Memory B cell (primary cell): Measurements from ENCODE around the gene PAM.
"Not testable (repeated sequence)": the region's sequence is repeated elsewhere in the genome, so short reads cannot be mapped to it uniquely, and the experiment has no call there.

Experiments
- ATAC-seq: fragments of 150-1000 bp; cut with Tn5 transposase; 2 replicates; pipeline ENCODE4 v1.10.0; 2021; ENCODE audit warnings: low read depth, mild to moderate bottlenecking, moderate library complexity
- DNase-seq, 2 donors: peaks; one replicate each; pipeline ENCODE4 v3.0.0; 2022; ENCODE audit warnings: low spot score in 2 of 2
- H3K27ac Mint-ChIP-seq: one replicate; pipeline ENCODE4 v1.8.0; 2022; ENCODE audit warnings: mild to moderate bottlenecking, moderate library complexity, mixed read lengths
- H3K27me3 Mint-ChIP-seq: one replicate; pipeline ENCODE4 v1.8.0; 2022; ENCODE audit warnings: mixed read lengths
- H3K36me3 Mint-ChIP-seq: one replicate; pipeline ENCODE4 v1.8.0; 2022; ENCODE audit warnings: mild to moderate bottlenecking, mixed read lengths
- H3K4me1 Mint-ChIP-seq: one replicate; pipeline ENCODE4 v1.8.0; 2022; ENCODE audit warnings: mixed read lengths
- H3K4me3 Mint-ChIP-seq: one replicate; pipeline ENCODE4 v1.8.0; 2022; ENCODE audit warnings: mild to moderate bottlenecking, moderate library complexity, mixed read lengths
- H3K9me3 Mint-ChIP-seq: one replicate; pipeline ENCODE4 v1.8.0; 2022; ENCODE audit warnings: mixed read lengths

The PAM gene

DNA sequence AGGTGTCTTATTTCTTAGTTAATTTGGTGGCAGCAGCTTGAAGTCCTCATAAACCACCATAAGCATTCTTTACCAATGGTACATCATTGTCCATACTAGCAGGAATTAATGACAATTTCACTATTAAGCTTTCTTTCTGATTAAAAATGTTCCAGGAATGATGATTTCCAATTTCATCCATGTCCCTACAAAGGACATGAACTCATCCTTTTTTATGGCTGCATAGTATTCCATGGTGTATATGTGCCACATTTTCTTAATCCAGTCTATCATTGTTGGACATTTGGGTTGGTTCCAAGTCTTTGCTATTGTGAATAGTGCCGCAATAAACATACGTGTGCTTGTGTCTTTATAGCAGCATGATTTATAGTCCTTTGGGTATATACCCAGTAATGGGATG lies 152.0 kb downstream of the PAM start:
- not testable (repeated sequence) for H3K27ac Mint-ChIP-seq, H3K4me1 Mint-ChIP-seq, H3K36me3 Mint-ChIP-seq, H3K27me3 Mint-ChIP-seq, H3K4me3 Mint-ChIP-seq, H3K9me3 Mint-ChIP-seq, ATAC-seq, DNase-seq

- DNase-seq (no peak), ATAC-seq (no peak)
- H3K27ac Mint-ChIP-seq, result no peak overlapping the region
- H3K4me3 Mint-ChIP-seq, result no peak overlapping the region
- H3K36me3 Mint-ChIP-seq, result no peaks in the 10 kb centered on the region
- H3K4me1 Mint-ChIP-seq, result no peaks in the 10 kb centered on the region
- no peaks in the 10 kb centered on the region for H3K27me3 Mint-ChIP-seq
- peaks cover 2% of the 10 kb centered on the region for H3K9me3 Mint-ChIP-seq
Observed at GRCh38 chr5:102910240-102911226, 155.4 kb downstream of the PAM start.

DNA sequence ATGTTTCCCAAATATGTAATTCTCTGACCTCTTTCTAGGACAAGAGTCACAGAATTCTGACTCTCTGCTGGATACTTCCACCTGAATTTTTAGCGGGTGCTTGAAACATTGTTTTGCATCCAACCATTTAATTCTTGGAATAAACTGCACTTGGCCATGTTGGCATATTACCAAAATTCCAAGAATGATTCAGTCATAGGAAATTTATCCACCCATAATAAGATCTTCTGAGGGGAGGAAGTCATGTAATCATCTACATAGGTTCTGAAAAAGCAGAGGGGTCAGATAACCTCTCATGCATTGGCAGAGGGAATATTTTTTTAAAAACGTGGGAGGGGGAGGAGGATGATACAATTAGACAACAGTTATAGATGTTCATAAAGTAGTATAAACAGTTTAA lies 156.9 kb downstream of the PAM start:
- no peaks in the 10 kb centered on the region for H3K27me3 Mint-ChIP-seq
- H3K4me3 Mint-ChIP-seq, result no peak overlapping the region
- H3K4me1 Mint-ChIP-seq, result no peaks in the 10 kb centered on the region
- DNase-seq (no peak), ATAC-seq (no peak)
- peaks cover 2% of the 10 kb centered on the region for H3K9me3 Mint-ChIP-seq
- no peaks in the 10 kb centered on the region for H3K36me3 Mint-ChIP-seq
- H3K27ac Mint-ChIP-seq, result no peak overlapping the region

DNA sequence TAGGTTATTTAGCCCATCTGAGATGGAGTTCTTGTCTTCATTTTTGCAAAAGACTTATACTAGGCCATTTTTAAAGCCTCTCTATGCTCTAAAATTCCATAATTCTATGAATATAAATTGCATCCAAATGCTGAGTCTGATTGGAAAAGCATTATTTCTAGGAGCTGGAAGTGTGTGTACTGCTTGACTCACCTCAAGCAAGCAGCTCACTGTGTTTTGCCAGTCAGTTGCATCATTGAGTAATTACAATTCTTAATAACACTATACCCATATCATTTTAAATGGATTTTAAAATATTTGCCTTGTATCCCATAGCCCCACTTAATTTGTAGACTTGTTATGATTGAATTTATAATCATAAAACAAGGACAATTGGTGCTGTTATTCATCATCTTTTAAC lies 161.0 kb downstream of the PAM start:
- Mint-ChIP-seq H3K27me3 (no peaks in the 10 kb centered on the region), H3K4me1 (no peaks in the 10 kb centered on the region), H3K36me3 (no peaks in the 10 kb centered on the region), H3K27ac (no peak overlapping the region), H3K4me3 (no peak overlapping the region), H3K9me3 (no peaks in the 10 kb centered on the region)
- ATAC-seq (no peak), DNase-seq (no peak)

DNA sequence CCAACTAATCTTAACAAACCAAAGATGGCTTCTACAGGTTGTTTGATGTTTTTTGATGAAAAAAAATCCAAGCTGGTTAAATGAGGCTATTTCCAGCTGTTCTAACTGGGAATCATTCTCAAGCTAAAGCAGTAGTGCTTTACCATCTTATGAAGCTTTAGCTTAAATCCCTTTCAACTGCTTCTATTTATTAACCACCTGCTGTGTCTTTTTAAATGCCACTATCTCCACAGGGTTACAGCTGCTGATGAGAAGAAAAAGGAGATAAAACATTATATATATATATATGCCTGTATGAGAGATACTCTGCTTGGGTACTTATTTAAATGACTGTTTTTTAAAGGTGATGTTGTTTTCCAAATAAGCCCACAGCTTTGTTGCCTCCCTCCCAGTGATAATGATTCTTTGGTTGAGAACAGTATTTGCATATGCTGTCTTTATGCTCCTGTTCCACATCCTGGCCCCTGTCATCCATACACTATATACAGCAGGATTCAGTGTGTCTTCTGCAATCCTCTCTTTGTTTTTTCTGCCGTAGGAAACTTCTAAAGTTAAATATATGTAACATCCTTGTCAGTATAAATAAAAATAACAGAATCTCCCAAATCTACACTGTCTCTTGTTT lies 164.0 kb downstream of the PAM start:
- Mint-ChIP-seq H3K4me1 (no peaks in the 10 kb centered on the region), H3K4me3 (no peak overlapping the region), H3K9me3 (no peaks in the 10 kb centered on the region), H3K27ac (no peak overlapping the region), H3K36me3 (no peaks in the 10 kb centered on the region), H3K27me3 (no peaks in the 10 kb centered on the region)
- no peak for ATAC-seq
- no peak for DNase-seq

- Mint-ChIP-seq H3K27ac (no peak overlapping the region), H3K4me3 (no peak overlapping the region), H3K27me3 (no peaks in the 10 kb centered on the region), H3K36me3 (no peaks in the 10 kb centered on the region), H3K9me3 (no peaks in the 10 kb centered on the region), H3K4me1 (no peaks in the 10 kb centered on the region)
- DNase-seq (no peak), ATAC-seq (no peak)
Observed at GRCh38 chr5:102920762-102921161, 165.7 kb downstream of the PAM start.

- Mint-ChIP-seq H3K36me3 (no peaks in the 10 kb centered on the region), H3K4me1 (no peaks in the 10 kb centered on the region), H3K4me3 (no peak overlapping the region), H3K9me3 (no peaks in the 10 kb centered on the region), H3K27me3 (no peaks in the 10 kb centered on the region), H3K27ac (no peak overlapping the region)
- DNase-seq (no peak), ATAC-seq (no peak)
Observed at GRCh38 chr5:102921341-102922044, 166.4 kb downstream of the PAM start.

DNA sequence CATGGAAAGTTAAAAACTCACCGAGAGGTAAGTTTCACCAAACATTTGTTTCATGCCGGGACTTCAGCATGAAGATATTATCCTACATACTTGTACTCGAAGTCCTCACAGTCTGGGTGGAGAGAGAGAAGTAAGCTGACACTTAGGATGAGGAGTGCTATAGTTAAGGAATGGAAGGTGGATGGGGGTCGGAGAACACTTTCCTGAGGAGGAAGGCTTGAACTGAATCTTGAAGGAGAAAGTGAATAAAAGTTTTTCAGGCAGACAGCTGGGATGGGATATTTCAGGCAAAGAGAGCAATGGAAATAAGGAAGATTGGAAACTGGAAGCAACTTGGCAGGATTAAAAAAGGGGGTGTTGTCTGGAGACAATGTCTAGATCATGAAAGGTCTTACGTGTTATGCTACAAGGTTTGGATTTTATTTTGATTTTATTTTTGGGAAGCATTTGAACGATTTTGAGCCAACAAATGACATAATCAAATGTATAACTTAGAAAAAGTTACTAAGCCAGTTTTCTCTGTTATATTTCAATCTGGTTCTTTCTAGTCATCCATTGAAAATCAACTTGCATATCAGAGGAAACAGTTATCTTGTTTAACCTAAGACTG lies 167.1 kb downstream of the PAM start:
- no peak for DNase-seq
- ATAC-seq, result no peak
- no peaks in the 10 kb centered on the region for H3K36me3 Mint-ChIP-seq

GRCh38 chr5:102922799-102923477 lies 167.8 kb downstream of the PAM start:
- H3K27me3 Mint-ChIP-seq, result no peaks in the 10 kb centered on the region
- no peaks in the 10 kb centered on the region for H3K9me3 Mint-ChIP-seq
- ATAC-seq (no peak), DNase-seq (no peak)
- no peaks in the 10 kb centered on the region for H3K4me1 Mint-ChIP-seq
- H3K36me3 Mint-ChIP-seq, result no peaks in the 10 kb centered on the region
- H3K4me3 Mint-ChIP-seq, result no peak overlapping the region
- H3K27ac Mint-ChIP-seq, result no peak overlapping the region

More for the DNA sequence above, 167.1 kb downstream of the PAM start:
- no peaks in the 10 kb centered on the region for H3K4me1 Mint-ChIP-seq
- H3K9me3 Mint-ChIP-seq, result no peaks in the 10 kb centered on the region
- no peaks in the 10 kb centered on the region for H3K27me3 Mint-ChIP-seq
- no peak overlapping the region for H3K4me3 Mint-ChIP-seq
- H3K27ac Mint-ChIP-seq, result no peak overlapping the region

DNA sequence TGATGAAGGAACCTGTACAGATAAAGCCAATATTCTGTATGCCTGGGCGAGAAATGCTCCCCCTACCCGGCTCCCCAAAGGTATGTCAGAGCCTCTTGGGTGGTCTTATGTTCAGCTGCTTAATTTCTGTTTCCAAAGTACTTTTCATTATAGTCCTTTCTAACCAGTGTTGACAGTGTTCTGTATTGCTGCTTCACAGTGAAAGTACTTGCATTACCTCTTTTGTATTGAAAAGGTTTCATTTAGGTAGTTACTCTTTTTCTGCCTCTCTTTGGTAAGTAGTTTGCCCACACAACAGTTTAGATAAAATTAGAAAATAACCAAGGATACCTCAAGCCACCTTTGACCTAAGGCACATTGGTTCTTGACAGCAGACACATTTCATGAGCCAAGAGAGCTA lies 169.9 kb downstream of the PAM start:
- Mint-ChIP-seq H3K4me3 (no peak overlapping the region), H3K4me1 (no peaks in the 10 kb centered on the region), H3K9me3 (no peaks in the 10 kb centered on the region), H3K27me3 (no peaks in the 10 kb centered on the region), H3K36me3 (no peaks in the 10 kb centered on the region), H3K27ac (no peak overlapping the region)
- ATAC-seq (no peak), DNase-seq (no peak)

DNA sequence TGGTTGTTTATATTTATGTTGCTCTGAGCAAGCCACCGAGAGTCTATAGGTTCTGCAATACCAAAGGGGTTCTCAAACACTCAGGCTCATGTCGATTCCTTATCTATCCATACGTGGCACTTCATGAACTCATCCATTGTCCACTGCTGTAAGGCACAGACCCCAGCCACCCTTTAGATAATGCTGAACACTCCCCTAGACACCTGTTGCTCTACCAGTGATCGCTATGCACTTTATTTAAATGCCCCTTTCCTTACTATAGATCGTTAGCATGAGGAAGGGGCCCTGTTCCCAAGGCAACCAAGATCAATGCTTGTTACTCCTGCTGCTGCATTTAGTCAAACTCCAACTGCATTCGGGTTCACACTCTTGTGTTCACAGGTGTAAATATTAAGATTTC lies 171.9 kb downstream of the PAM start:
- Mint-ChIP-seq H3K36me3 (no peaks in the 10 kb centered on the region), H3K27ac (no peak overlapping the region), H3K4me3 (no peak overlapping the region), H3K9me3 (no peaks in the 10 kb centered on the region), H3K4me1 (no peaks in the 10 kb centered on the region), H3K27me3 (no peaks in the 10 kb centered on the region)
- ATAC-seq (no peak), DNase-seq (no peak)

DNA sequence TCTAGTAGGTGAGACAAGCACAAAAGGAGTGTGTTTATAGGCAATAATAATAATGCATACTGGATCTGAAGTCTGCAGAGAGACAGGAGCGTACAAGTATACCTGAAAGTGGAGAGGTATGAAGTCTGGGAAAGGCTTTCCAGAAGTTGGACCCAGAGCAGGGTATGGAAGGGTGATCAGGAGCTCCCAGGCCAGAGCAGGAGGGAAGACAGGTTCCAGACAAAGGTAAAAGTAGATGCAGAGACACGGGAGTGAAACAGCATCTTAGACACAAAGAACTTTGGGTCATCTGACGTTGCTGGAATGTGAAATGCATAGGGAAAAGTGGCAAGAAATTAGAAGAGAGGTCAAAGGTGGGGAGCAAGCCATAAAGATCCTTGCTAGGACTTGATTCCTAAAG lies 175.1 kb downstream of the PAM start:
- Mint-ChIP-seq H3K9me3 (no peaks in the 10 kb centered on the region), H3K4me1 (no peaks in the 10 kb centered on the region), H3K27ac (no peak overlapping the region), H3K27me3 (no peaks in the 10 kb centered on the region), H3K4me3 (no peak overlapping the region), H3K36me3 (no peaks in the 10 kb centered on the region)
- ATAC-seq (no peak), DNase-seq (no peak)

DNA sequence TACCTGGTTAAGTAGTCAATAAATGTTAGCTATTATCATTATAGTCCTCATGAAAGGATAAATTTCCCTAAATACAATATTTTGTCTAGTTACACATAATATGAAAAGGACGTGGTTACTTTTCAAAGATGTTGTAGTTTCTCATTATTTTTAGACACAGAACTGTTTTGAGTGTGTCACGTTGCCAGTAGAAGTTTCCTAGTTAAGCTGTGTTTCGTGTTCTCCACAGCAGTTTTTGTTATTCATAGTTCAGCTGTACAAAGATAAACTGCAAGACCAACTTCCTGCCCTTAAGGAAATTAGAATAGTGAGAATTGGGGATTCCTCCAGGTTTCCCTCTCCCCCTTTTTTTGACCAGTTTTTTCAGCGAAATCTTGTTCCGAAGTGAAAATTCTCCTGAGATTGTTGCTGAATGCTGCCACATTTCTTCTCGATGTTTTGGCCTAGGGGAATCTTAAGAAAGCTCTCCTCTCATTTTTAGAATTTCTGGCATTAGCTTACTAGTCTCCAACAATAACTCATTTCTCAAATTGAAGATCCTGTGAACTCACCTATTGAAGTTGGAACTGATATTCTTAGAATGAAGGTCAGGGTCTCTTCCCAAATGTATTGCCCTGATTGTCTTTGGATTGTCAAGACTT lies 176.1 kb downstream of the PAM start:
- ATAC-seq (no peak), DNase-seq (no peak)
- Mint-ChIP-seq H3K27me3 (no peaks in the 10 kb centered on the region), H3K9me3 (no peaks in the 10 kb centered on the region), H3K4me1 (no peaks in the 10 kb centered on the region), H3K36me3 (no peaks in the 10 kb centered on the region), H3K27ac (no peak overlapping the region), H3K4me3 (no peak overlapping the region)
